H1 (cell line): ENCODE data around the gene ALOX15B. TPM values are rescaled to one million over a fixed set of nuclear protein-coding genes. Genes with fewer than 3 reads are reported as not detected.

Experiments used
- BACH1 ChIP-seq: IDR thresholded peaks from 2 replicates; pipeline ENCODE4 v1.6.1; 2012; ENCODE audit warnings: low read length, improper control_type of control experiment
- CEBPB ChIP-seq: IDR thresholded peaks from 2 replicates; pipeline ENCODE4 v1.6.1; 2012; ENCODE audit warnings: low read depth, low read length
- CHD1 ChIP-seq: IDR thresholded peaks from 2 replicates; pipeline ENCODE4 v1.6.1; 2012; ENCODE audit warnings: low read depth, low read length, improper control_type of control experiment
- CHD7 ChIP-seq: fragments of 300-600 bp; sonication (generic); IDR thresholded peaks from 2 replicates; pipeline ENCODE4 v1.7.1; 2012; ENCODE audit warnings: low read length, moderate library complexity, mild to moderate bottlenecking, inconsistent platforms; ENCODE audit not compliant: insufficient replicate concordance
- E2F6 ChIP-seq: IDR thresholded peaks from 2 replicates; pipeline ENCODE4 v1.6.1; 2012; ENCODE audit warnings: inconsistent platforms
- JUN ChIP-seq: IDR thresholded peaks from 2 replicates; pipeline ENCODE4 v1.6.1; 2011; ENCODE audit warnings: low read depth, mild to moderate bottlenecking, improper control_type of control experiment, low read length
- NANOG ChIP-seq: IDR thresholded peaks from 2 replicates; pipeline ENCODE4 v1.6.1; 2011; ENCODE audit warnings: low read length, low read depth, mild to moderate bottlenecking, inconsistent platforms; ENCODE audit not compliant: insufficient read depth, poor library complexity, severe bottlenecking
- SAP30 ChIP-seq: fragments of 300-600 bp; sonication (generic); IDR thresholded peaks from 2 replicates; pipeline ENCODE4 v1.7.1; 2012; ENCODE audit warnings: low read length, moderate library complexity, mild to moderate bottlenecking, inconsistent platforms; ENCODE audit not compliant: insufficient read depth, insufficient replicate concordance
- SIN3A ChIP-seq, 2 experiments: IDR thresholded peaks in 1 of 2; conservative IDR thresholded peaks in 1 of 2; 2 replicates each; pipeline ENCODE4 v1.6.1; 2011 to 2012; ENCODE audit warnings: low read length in 2 of 2, improper control_type of control experiment in 1 of 2, low read depth in 1 of 2, mild to moderate bottlenecking in 1 of 2
- polyA plus RNA-seq, 7 experiments: library from polyadenylated mRNA; depleted of rRNA in 3 of 7; stranded (reverse) in 5 of 7; unstranded in 2 of 7; fragments of >200 nt in 5 of 7; fragments of 200-250 nt in 2 of 7; gene quantifications; 1 replicate in 5 of 7; 2 replicates in 1 of 7; 4 replicates in 1 of 7; pipeline versions ENCODE4 v1.2.1 to v1.2.3, GENCODE V29; 2011 to 2013; ENCODE audit warnings: missing spikeins in 2 of 7, mixed read lengths in 2 of 7
- total RNA-seq: library from RNA; stranded (reverse); fragmentation: NEBNext Ultra II Directional; extraction: Animal tissue kit (Norgen Biotek cat#: 25700); gene quantifications from 2 replicates; pipeline ENCODE4 v1.2.1, GENCODE V29; 2021

The ALOX15B gene
- total and polyA plus RNA-seq, 2 of the 8 experiments (the other 6 are each of a cell fraction or from before 2014, with no cell fraction given): 0.63 to 0.91 TPM

- no peak for TF ChIP-seq CHD7
- TF ChIP-seq CHD1: no peak
- no peak for TF ChIP-seq NANOG
- no peak for TF ChIP-seq SAP30
- no peak for TF ChIP-seq E2F6
- no peak for TF ChIP-seq BACH1
- no peak for TF ChIP-seq JUN
- TF ChIP-seq SIN3A (conservative IDR thresholded peaks at IDR 0.05 in 1 of 2, IDR thresholded peaks at IDR 0.05 in 1 of 2; ENCODE audit: low read depth in 1 of 2, low read length in 2 of 2): no peak
- TF ChIP-seq CEBPB: no peak
Observed at GRCh38 chr17:8020776-8021564, 17.9 kb upstream of the ALOX15B start (continued).
